B cell (primary cell): Measurements from ENCODE around the gene HOXD9. TPM values are rescaled to one million over a fixed set of nuclear protein-coding genes. Genes with fewer than 3 reads are reported as not detected.

Experiments used
- ATAC-seq: fragments of 200-7000 bp; cut with Tn5 transposase; one replicate; pipeline ENCODE4 v1.10.0; 2021; ENCODE audit warnings: low read depth, mild to moderate bottlenecking, moderate number of reproducible peaks, moderate library complexity
- CTCF ChIA-PET: fragments of 350-600 bp; sonication (Branson Sonifier 250); formaldehyde crosslinking; loops from one replicate; lab custom pipeline; 2021; ENCODE audit warnings: antibody characterized with exemption, inconsistent platforms; lab: Charles Lee
- POLR2A ChIA-PET: fragments of 350-600 bp; sonication (Branson Sonifier 250); formaldehyde crosslinking; loops from one replicate; lab custom pipeline; 2021; ENCODE audit warnings: antibody characterized with exemption; lab: Charles Lee
- DNase-seq: peaks from one replicate; pipeline ENCODE4 v3.0.0; 2013
- H2AFZ ChIP-seq: 2 replicates; pipeline ENCODE4 v1.6.1; 2012; ENCODE audit warnings: mild to moderate bottlenecking, low read depth, low read length; ENCODE audit not compliant: insufficient read depth, poor library complexity, severe bottlenecking
- H3K27ac ChIP-seq, 2 donors: 1 replicate in 1 of 2; 2 replicates in 1 of 2; pipeline ENCODE4 v1.5.1; 2012 to 2013; ENCODE audit warnings: low read length in 2 of 2, mild to moderate bottlenecking in 2 of 2, moderate library complexity in 1 of 2
- H3K27me3 ChIP-seq, 4 experiments: fragments of 200-600 bp in 1 of 4; sonication (generic) in 1 of 4; replicated peaks in 1 of 4; 1 replicate in 2 of 4; 2 replicates in 2 of 4; pipeline versions ENCODE4 v1.6.1 to v1.7.0; 2013 to 2016; ENCODE audit warnings: low read length in 3 of 4, mild to moderate bottlenecking in 2 of 4, mixed read lengths in 1 of 4, moderate library complexity in 1 of 4; ENCODE audit not compliant: insufficient read depth in 4 of 4, control insufficient read depth in 3 of 4; ENCODE audit errors: control extremely low read depth in 1 of 4
- H3K36me3 ChIP-seq, 2 experiments: replicated peaks in 1 of 2; 1 replicate in 1 of 2; 2 replicates in 1 of 2; pipeline versions ENCODE4 v1.6.1 to v1.7.1; 2013; ENCODE audit warnings: low read length in 1 of 2; ENCODE audit not compliant: insufficient read depth in 2 of 2, control insufficient read depth in 1 of 2; ENCODE audit errors: control extremely low read depth in 1 of 2, extremely low read depth in 1 of 2
- H3K4me1 ChIP-seq, 2 donors: fragments of 200-600 bp in 1 of 2; sonication (generic) in 1 of 2; 1 replicate in 1 of 2; 2 replicates in 1 of 2; pipeline versions ENCODE4 v1.5.1 to v1.6.1; 2013 to 2017; ENCODE audit warnings: low read length in 2 of 2; ENCODE audit not compliant: control insufficient read depth in 2 of 2, insufficient read depth in 2 of 2
- H3K4me2 ChIP-seq: replicated peaks from 2 replicates; pipeline ENCODE3; 2012; ENCODE audit warnings: mild to moderate bottlenecking, low read depth, low read length; ENCODE audit not compliant: poor library complexity, severe bottlenecking
- H3K4me3 ChIP-seq, 5 experiments: fragments of 200-600 bp in 1 of 5; sonication (generic) in 1 of 5; 1 replicate in 3 of 5; 2 replicates in 2 of 5; pipeline versions ENCODE4 v1.5.1 to v1.7.0; 2011 to 2016; ENCODE audit warnings: low read length in 4 of 5, mild to moderate bottlenecking in 4 of 5, low read depth in 2 of 5, control low read depth in 1 of 5, moderate library complexity in 1 of 5; ENCODE audit not compliant: insufficient read depth in 1 of 5; ENCODE audit errors: control extremely low read depth in 1 of 5, extremely low read depth in 1 of 5
- H3K79me2 ChIP-seq: fragments of 200-600 bp; sonication (generic); one replicate; pipeline ENCODE4 v1.6.0; 2016; ENCODE audit warnings: low read length; ENCODE audit not compliant: control insufficient read depth, insufficient read depth
- H3K9ac ChIP-seq: fragments of 200-600 bp; sonication (generic); 2 replicates; pipeline ENCODE4 v1.6.1; 2017; ENCODE audit warnings: mild to moderate bottlenecking, low read length, moderate library complexity
- H3K9me3 ChIP-seq, 3 donors: one replicate each; pipeline versions ENCODE4 v1.6.1 to v1.7.1; 2013; ENCODE audit warnings: low read length in 2 of 3; ENCODE audit not compliant: control insufficient read depth in 2 of 3, insufficient read depth in 1 of 3; ENCODE audit errors: control extremely low read depth in 1 of 3
- H4K20me1 ChIP-seq: 2 replicates; pipeline ENCODE4 v1.6.0; 2012; ENCODE audit warnings: mild to moderate bottlenecking, low read length; ENCODE audit not compliant: insufficient read depth, control insufficient read depth, poor library complexity, severe bottlenecking
- H3K27ac Mint-ChIP-seq: one replicate; pipeline ENCODE4 v1.8.0; 2021; ENCODE audit warnings: mixed read lengths
- H3K27me3 Mint-ChIP-seq: one replicate; pipeline ENCODE4 v1.8.0; 2021; ENCODE audit warnings: mixed read lengths
- H3K4me1 Mint-ChIP-seq: one replicate; pipeline ENCODE4 v1.8.0; 2021; ENCODE audit warnings: mixed read lengths
- H3K4me3 Mint-ChIP-seq: one replicate; pipeline ENCODE4 v1.8.0; 2021; ENCODE audit warnings: mixed read lengths
- H3K9me3 Mint-ChIP-seq: one replicate; pipeline ENCODE4 v1.8.0; 2022; ENCODE audit warnings: mixed read lengths; ENCODE audit not compliant: insufficient read depth
- EZH2 ChIP-seq: IDR thresholded peaks from 2 replicates; pipeline ENCODE4 v1.6.1; 2012; ENCODE audit warnings: borderline replicate concordance, low read depth, mild to moderate bottlenecking, moderate library complexity, low read length; ENCODE audit not compliant: insufficient read depth, poor library complexity, severe bottlenecking
- WGBS: methylation state at CpG from one replicate; pipeline ENCODE4 v1.1.5; 2013; ENCODE audit warnings: missing lambda C conversion rate; ENCODE audit not compliant: insufficient coverage; 5-methylcytosine and 5-hydroxymethylcytosine counted together
- intact Hi-C: fragments of 100-400 bp; cut with micrococcal nuclease; formaldehyde crosslinking; loops from one replicate; pipeline ENCODE4 v1.10.0; 2022
- polyA plus RNA-seq: library from polyadenylated mRNA; depleted of rRNA; stranded (reverse); fragments of >200 nt; gene quantifications from 2 replicates; pipeline ENCODE4 v1.2.3, GENCODE V29; 2012
- total RNA-seq, 2 donors: library from RNA; stranded (reverse); fragments of 120-200 nt in 1 of 2; gene quantifications; 1 replicate in 1 of 2; 2 replicates in 1 of 2; pipeline versions ENCODE4 v1.2.3 to v1.2.4, GENCODE V29; 2013 to 2022
- TF ChIP-seq, protein P1 (sequence below): fragments of 200-600 bp; IDR thresholded peaks from one replicate; pipeline ENCODE4 v1.8.0; 2022; ENCODE audit warnings: antibody characterized with exemption, mild to moderate bottlenecking

The HOXD9 gene
- total and polyA plus RNA-seq, 2 donors (not counting 1 experiment from before 2014, with no cell fraction given) = not detected

DNA sequence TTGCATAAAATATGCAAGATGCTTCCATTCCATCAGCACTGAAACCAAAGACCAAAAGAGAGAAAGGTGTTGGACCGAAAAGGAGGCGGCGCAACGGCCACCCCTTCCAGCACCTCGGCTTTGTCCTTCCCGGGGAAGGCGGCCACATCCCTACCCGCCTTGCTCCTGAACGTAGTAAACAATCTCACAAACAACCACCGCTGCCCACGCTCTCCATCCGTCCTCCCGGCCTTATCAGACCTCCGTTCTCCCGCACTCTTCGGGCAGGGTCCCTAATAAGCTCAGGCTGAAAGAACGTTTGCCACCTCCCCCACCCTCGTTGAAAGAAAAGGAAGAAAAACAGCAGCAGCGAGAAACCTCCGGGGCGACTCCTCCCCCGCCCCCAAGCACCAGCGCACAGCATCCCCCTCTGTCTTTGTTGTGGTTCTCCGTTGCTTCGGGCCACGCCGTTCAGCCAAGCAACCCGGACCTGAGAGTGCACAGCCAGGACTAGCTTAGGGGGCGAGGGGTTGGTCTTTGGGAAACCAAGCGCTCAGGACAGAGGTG lies 43.2 kb upstream of the HOXD9 start:
- Mint-ChIP-seq H3K27me3 (peaks cover 70% of the 10 kb centered on the region), H3K27ac (peak overlapping the region; percentile 64), H3K4me1 (peaks cover 5% of the 10 kb centered on the region), H3K4me3 (peak overlapping the region; percentile 57), H3K9me3 (peaks cover 3% of the 10 kb centered on the region)
- Histone ChIP-seq H3K4me2 (peak overlapping the region; percentile 28), H3K9me3 (peaks cover 7 to 55% (median 27%) of the 10 kb centered on the region in 3 donors), H3K79me2 (no peaks in the 10 kb centered on the region), H3K27ac (no peak overlapping the region), H3K27me3 (peaks cover 0 to 86% (median 73%) of the 10 kb centered on the region in 4 experiments), H3K4me3 (no peak overlapping the region), H3K9ac (no peak overlapping the region), H4K20me1 (no peaks in the 10 kb centered on the region), H3K4me1 (peaks cover 3 to 18% of the 10 kb centered on the region in 2 donors), H3K36me3 (no peaks in the 10 kb centered on the region), H2AFZ (no peak overlapping the region)
- ATAC-seq (no peak), DNase-seq (peak; percentile 34)
- POLR2A ChIA-PET = no interaction called here
- WGBS = 10% methylated on average over 24 of the region's 30 CpGs
- intact Hi-C loops = loop anchor here (5.0 kb wide), 1 partner anchor 53 kb away; no protein-coding TSS in a partner anchor
- no peak for TF ChIP-seq EZH2
- TF ChIP-seq, protein P1, sequence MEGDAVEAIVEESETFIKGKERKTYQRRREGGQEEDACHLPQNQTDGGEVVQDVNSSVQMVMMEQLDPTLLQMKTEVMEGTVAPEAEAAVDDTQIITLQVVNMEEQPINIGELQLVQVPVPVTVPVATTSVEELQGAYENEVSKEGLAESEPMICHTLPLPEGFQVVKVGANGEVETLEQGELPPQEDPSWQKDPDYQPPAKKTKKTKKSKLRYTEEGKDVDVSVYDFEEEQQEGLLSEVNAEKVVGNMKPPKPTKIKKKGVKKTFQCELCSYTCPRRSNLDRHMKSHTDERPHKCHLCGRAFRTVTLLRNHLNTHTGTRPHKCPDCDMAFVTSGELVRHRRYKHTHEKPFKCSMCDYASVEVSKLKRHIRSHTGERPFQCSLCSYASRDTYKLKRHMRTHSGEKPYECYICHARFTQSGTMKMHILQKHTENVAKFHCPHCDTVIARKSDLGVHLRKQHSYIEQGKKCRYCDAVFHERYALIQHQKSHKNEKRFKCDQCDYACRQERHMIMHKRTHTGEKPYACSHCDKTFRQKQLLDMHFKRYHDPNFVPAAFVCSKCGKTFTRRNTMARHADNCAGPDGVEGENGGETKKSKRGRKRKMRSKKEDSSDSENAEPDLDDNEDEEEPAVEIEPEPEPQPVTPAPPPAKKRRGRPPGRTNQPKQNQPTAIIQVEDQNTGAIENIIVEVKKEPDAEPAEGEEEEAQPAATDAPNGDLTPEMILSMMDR = no peak
- CTCF ChIA-PET = interaction anchor here (1.4 kb wide), 1 partner anchor 48 kb away, joined by 5 read pairs; no protein-coding TSS in a partner anchor

DNA sequence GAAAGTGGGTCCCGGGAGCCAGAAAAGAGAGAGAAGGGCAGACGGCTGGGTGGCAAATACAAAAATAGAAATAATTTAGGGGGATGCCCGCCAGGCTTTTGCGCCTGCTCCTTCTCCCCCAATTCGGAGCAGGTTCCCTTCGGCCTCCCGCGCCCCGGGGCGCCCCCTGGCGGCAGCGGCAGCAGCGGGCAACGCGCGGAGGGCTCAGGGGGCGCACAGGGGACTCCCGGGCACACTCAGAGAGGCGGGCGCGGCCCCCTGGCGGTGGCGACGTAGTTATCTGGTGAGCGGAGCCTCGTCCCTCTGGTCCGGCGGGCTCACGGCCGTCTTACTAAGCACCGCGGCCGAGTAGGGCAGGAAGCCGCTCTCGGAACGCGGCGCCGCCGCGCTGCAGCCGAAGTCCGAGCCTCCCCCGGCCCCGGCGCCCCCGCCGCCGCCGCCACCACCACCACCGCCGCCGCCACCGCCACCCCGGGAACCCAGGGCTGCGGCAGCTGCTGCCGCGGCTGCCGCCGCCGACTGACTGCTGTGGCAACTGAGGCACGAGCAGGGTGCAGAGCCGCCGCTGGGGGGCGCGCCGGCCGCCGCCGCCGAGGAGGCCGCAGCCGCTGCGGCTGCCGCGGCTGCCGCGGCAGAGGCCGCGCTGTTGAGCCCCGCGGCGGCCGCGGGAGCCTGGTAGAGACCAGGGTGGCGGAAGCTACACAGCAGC lies 42.5 kb upstream of the HOXD9 start:
- no peak for ATAC-seq
- TF ChIP-seq EZH2 = no peak
- TF ChIP-seq, protein P1 = peak; percentile 30
- H2AFZ ChIP-seq = no peak overlapping the region
- H3K4me2 ChIP-seq = peak overlapping the region; percentile 28
- H3K36me3 ChIP-seq = no peaks in the 10 kb centered on the region
- peaks cover 3 to 18% of the 10 kb centered on the region in 2 donors for H3K4me1 ChIP-seq
- H3K4me1 Mint-ChIP-seq = peaks cover 5% of the 10 kb centered on the region
- CTCF ChIA-PET = interaction anchor here (1.4 kb wide), 1 partner anchor 47 kb away, joined by 5 read pairs; no protein-coding TSS in a partner anchor
- H3K27me3 ChIP-seq = peaks cover 0 to 86% (median 72%) of the 10 kb centered on the region in 4 experiments
- POLR2A ChIA-PET = no interaction called here
- H3K27me3 Mint-ChIP-seq = peaks cover 70% of the 10 kb centered on the region
- intact Hi-C loops = loop anchor here (5.0 kb wide), 1 partner anchor 52 kb away; no protein-coding TSS in a partner anchor
- DNase-seq = no peak
- H3K4me3 ChIP-seq = no peak overlapping the region
- WGBS = 5% methylated on average over 81 of the region's 86 CpGs
- H3K9me3 ChIP-seq = peaks cover 7 to 61% (median 31%) of the 10 kb centered on the region in 3 donors
- no peak overlapping the region for H3K27ac ChIP-seq
- peaks cover 3% of the 10 kb centered on the region for H3K9me3 Mint-ChIP-seq
- no peak overlapping the region for H3K4me3 Mint-ChIP-seq
- H4K20me1 ChIP-seq = no peaks in the 10 kb centered on the region
- no peaks in the 10 kb centered on the region for H3K79me2 ChIP-seq
- no peak overlapping the region for H3K9ac ChIP-seq
- no peak overlapping the region for H3K27ac Mint-ChIP-seq
